HEK293T (cell line): ENCODE measurements around the gene CGREF1.

ENCODE experiments used
- ARNT ChIP-seq: fragments of 450-650 bp; IDR thresholded peaks from 2 replicates; pipeline ENCODE4 v1.6.1; 2017; ENCODE audit warnings: mild to moderate bottlenecking
- BHLHE40 ChIP-seq: fragments of 450-650 bp; IDR thresholded peaks from 2 replicates; pipeline ENCODE4 v1.6.1; 2016; ENCODE audit warnings: mild to moderate bottlenecking, moderate library complexity, borderline replicate concordance
- FOXA1 ChIP-seq: fragments of 450-650 bp; IDR thresholded peaks from 2 replicates; pipeline ENCODE4 v1.6.1; 2016; ENCODE audit warnings: mild to moderate bottlenecking
- HDGF ChIP-seq: fragments of 450-650 bp; IDR thresholded peaks from 2 replicates; pipeline ENCODE4 v1.6.1; 2017; ENCODE audit warnings: antibody characterized with exemption, borderline replicate concordance
- L3MBTL2 ChIP-seq: fragments of 450-650 bp; conservative IDR thresholded peaks from 2 replicates; pipeline ENCODE4 v1.6.1; 2016; ENCODE audit warnings: mild to moderate bottlenecking
- LEF1 ChIP-seq: fragments of 450-650 bp; IDR thresholded peaks from 2 replicates; pipeline ENCODE4 v1.6.1; 2017; ENCODE audit warnings: mild to moderate bottlenecking, borderline replicate concordance
- PKNOX1 ChIP-seq: fragments of 450-650 bp; IDR thresholded peaks from 2 replicates; pipeline ENCODE4 v1.6.1; 2016
- SP1 ChIP-seq: fragments of 450-650 bp; IDR thresholded peaks from 2 replicates; pipeline ENCODE4 v1.6.1; 2017
- SUZ12 ChIP-seq: fragments of 450-650 bp; IDR thresholded peaks from 2 replicates; pipeline ENCODE4 v1.6.1; 2016; ENCODE audit warnings: mild to moderate bottlenecking
- TARDBP ChIP-seq: fragments of 450-650 bp; IDR thresholded peaks from 2 replicates; pipeline ENCODE4 v1.6.1; 2016
- ZNF384 ChIP-seq: fragments of 450-650 bp; IDR thresholded peaks from 2 replicates; pipeline ENCODE4 v1.6.1; 2016

- TF ChIP-seq ARNT (no peak), L3MBTL2 (no peak), SP1 (no peak), FOXA1 (no peak), SUZ12 (no peak), TARDBP (no peak), BHLHE40 (no peak), HDGF (no peak), ZNF384 (no peak), PKNOX1 (no peak), LEF1 (no peak)
These were observed 30.9 kb upstream of the CGREF1 start for GRCh38 chr2:27149570-27150405.
